PC-3 (cell line): Measurements from ENCODE around the gene CPNE7. TPM values are rescaled to one million over a fixed set of nuclear protein-coding genes. Genes with fewer than 3 reads are reported as not detected.

Experiments used
- ATAC-seq: fragments of 200-7000 bp; cut with Tn5 transposase; 2 replicates; pipeline ENCODE4 v1.9.1; 2020; ENCODE audit warnings: mild to moderate bottlenecking, moderate library complexity
- BruUV-seq: library from RNA; stranded (reverse); fragments of 400-500 nt; replicated peaks from 2 replicates; lab custom pipeline; 2021; lab: Mats Ljungman, UMichigan
- CTCF ChIA-PET: fragments of 300-600 bp; sonication (Branson Sonifier 250); formaldehyde crosslinking; loops from one replicate; lab custom pipeline; 2022; ENCODE audit warnings: antibody characterized with exemption; lab: Charles Lee
- POLR2A ChIA-PET: fragments of 300-600 bp; sonication (Branson Sonifier 250); formaldehyde crosslinking; loops from one replicate; lab custom pipeline; 2022; ENCODE audit warnings: antibody characterized with exemption; ENCODE audit not compliant: unreplicated experiment; lab: Charles Lee
- DNase-seq: peaks from one replicate; pipeline ENCODE4 v3.0.0-alpha.2; 2015
- H2AFZ ChIP-seq: fragments of 300-600 bp; sonication (generic); 2 replicates; pipeline ENCODE4 v1.6.0; 2016; ENCODE audit warnings: antibody characterized with exemption, low read length
- H3F3A ChIP-seq: fragments of 300-600 bp; sonication (generic); one replicate; pipeline ENCODE4 v1.6.0; 2017; ENCODE audit warnings: antibody characterized with exemption, low read length, control low read depth, mild to moderate bottlenecking; ENCODE audit not compliant: unreplicated experiment
- H3K27ac ChIP-seq: fragments of 300-600 bp; sonication (generic); 2 replicates; pipeline ENCODE4 v1.5.1; 2016; ENCODE audit warnings: mild to moderate bottlenecking, low read length
- H3K27me3 ChIP-seq: fragments of 300-600 bp; sonication (generic); 2 replicates; pipeline ENCODE4 v1.6.1; 2016; ENCODE audit warnings: low read length, mixed read lengths
- H3K36me3 ChIP-seq: fragments of 300-600 bp; sonication (generic); 2 replicates; pipeline ENCODE4 v1.6.1; 2016; ENCODE audit warnings: low read depth, mixed run types, low read length, mixed read lengths
- H3K4me1 ChIP-seq: fragments of 300-600 bp; sonication (generic); 2 replicates; pipeline ENCODE4 v1.5.1; 2016; ENCODE audit warnings: low read length; ENCODE audit not compliant: insufficient read depth
- H3K4me2 ChIP-seq: fragments of 300-600 bp; sonication (generic); 2 replicates; pipeline ENCODE4 v1.6.0; 2016; ENCODE audit warnings: low read length
- H3K4me3 ChIP-seq: fragments of 300-600 bp; sonication (generic); 2 replicates; pipeline ENCODE4 v1.5.1; 2016; ENCODE audit warnings: mild to moderate bottlenecking, low read length, mixed read lengths
- H3K79me2 ChIP-seq: fragments of 300-600 bp; sonication (generic); 2 replicates; pipeline ENCODE4 v1.6.1; 2017; ENCODE audit warnings: low read length, mixed read lengths
- H3K9ac ChIP-seq: fragments of 300-600 bp; sonication (generic); 2 replicates; pipeline ENCODE4 v1.6.0; 2016; ENCODE audit warnings: mild to moderate bottlenecking, low read length
- H3K9me2 ChIP-seq: fragments of 300-600 bp; sonication (generic); replicated peaks from 2 replicates; pipeline ENCODE4 v1.6.1; 2016; ENCODE audit warnings: mixed run types, low read length, mixed read lengths
- H3K9me3 ChIP-seq: fragments of 300-600 bp; sonication (generic); 2 replicates; pipeline ENCODE4 v1.6.1; 2016; ENCODE audit warnings: low read length, mixed read lengths
- H4K20me1 ChIP-seq: fragments of 300-600 bp; sonication (generic); 2 replicates; pipeline ENCODE4 v1.6.1; 2016; ENCODE audit warnings: low read length, mixed read lengths
- EZH2 ChIP-seq: fragments of 300-600 bp; sonication (generic); IDR thresholded peaks from one replicate; pipeline ENCODE4 v1.6.1; 2017; ENCODE audit warnings: antibody characterized with exemption, mild to moderate bottlenecking, low read length; ENCODE audit not compliant: unreplicated experiment
- EZH2phosphoT487 ChIP-seq: fragments of 300-600 bp; sonication (generic); IDR thresholded peaks from 2 replicates; pipeline ENCODE4 v1.6.1; 2018; ENCODE audit warnings: mild to moderate bottlenecking, antibody characterized with exemption, low read length, borderline replicate concordance
- intact Hi-C: fragments of 100-400 bp; cut with micrococcal nuclease; formaldehyde crosslinking; loops from 2 replicates; pipeline ENCODE4 v1.9.0; 2023
- total RNA-seq: library from RNA; depleted of rRNA; stranded (reverse); fragments of >200 nt; gene quantifications from 2 replicates; pipeline ENCODE4 v1.2.3, GENCODE V29; 2014
- TF ChIP-seq, protein P1 (sequence below): fragments of 300-600 bp; sonication (generic); conservative IDR thresholded peaks from 2 replicates; pipeline ENCODE4 v1.5.1; 2017; ENCODE audit warnings: antibody characterized with exemption, low read depth, mild to moderate bottlenecking, low read length

Gene CPNE7
- total RNA-seq, 1 experiment from 2014 or later, result 29.7 TPM

GRCh38 chr16:89621698-89622409 lies 46.3 kb downstream of the CPNE7 start:
- H3K27me3 ChIP-seq, result no peaks in the 10 kb centered on the region
- no peak for TF ChIP-seq EZH2
- TF ChIP-seq EZH2phosphoT487, result no peak
- H3K9ac ChIP-seq, result no peak overlapping the region
- H3K36me3 ChIP-seq, result no peaks in the 10 kb centered on the region
- no peaks in the 10 kb centered on the region for H4K20me1 ChIP-seq
- DNase-seq (no peak), ATAC-seq (no peak)
- BruUV-seq, result no TSS peak
- H3K4me3 ChIP-seq, result no peak overlapping the region
- no peaks in the 10 kb centered on the region for H3K79me2 ChIP-seq
- POLR2A ChIA-PET, result no interaction called here
- H3K4me1 ChIP-seq, result no peaks in the 10 kb centered on the region
- no peaks in the 10 kb centered on the region for H3F3A ChIP-seq
- H3K9me3 ChIP-seq, result no peaks in the 10 kb centered on the region
- CTCF ChIA-PET, result interaction anchor here (0.6 kb wide), 1 partner anchor 80 kb away, joined by 8 read pairs; the partner anchor contains the start of gene SPATA2L
- no peak overlapping the region for H3K27ac ChIP-seq
- no peak overlapping the region for H3K4me2 ChIP-seq
- no peak overlapping the region for H2AFZ ChIP-seq
- no peaks in the 10 kb centered on the region for H3K9me2 ChIP-seq
- intact Hi-C loops, result no loop called here

GRCh38 chr16:89623511-89624261 lies 48.1 kb downstream of the CPNE7 start:
- no peaks in the 10 kb centered on the region for H3K9me2 ChIP-seq
- ATAC-seq (no peak; the same call in 1 of the 2 replicates), DNase-seq (no peak)
- intact Hi-C loops, result no loop called here
- no peaks in the 10 kb centered on the region for H3K9me3 ChIP-seq
- no peaks in the 10 kb centered on the region for H3F3A ChIP-seq
- BruUV-seq, result no TSS peak
- ChIA-PET CTCF (no interaction called here), POLR2A (no interaction called here)
- H2AFZ ChIP-seq, result 0 out of 2 replicates have a peak overlapping the region, but pooled peaks have one; percentile 22
- H3K9ac ChIP-seq, result no peak overlapping the region
- H3K4me1 ChIP-seq, result no peaks in the 10 kb centered on the region
- no peak overlapping the region for H3K4me2 ChIP-seq
- H3K79me2 ChIP-seq, result no peaks in the 10 kb centered on the region
- H3K27me3 ChIP-seq, result no peaks in the 10 kb centered on the region
- no peaks in the 10 kb centered on the region for H3K36me3 ChIP-seq
- no peak overlapping the region for H3K27ac ChIP-seq
- TF ChIP-seq, protein P1, sequence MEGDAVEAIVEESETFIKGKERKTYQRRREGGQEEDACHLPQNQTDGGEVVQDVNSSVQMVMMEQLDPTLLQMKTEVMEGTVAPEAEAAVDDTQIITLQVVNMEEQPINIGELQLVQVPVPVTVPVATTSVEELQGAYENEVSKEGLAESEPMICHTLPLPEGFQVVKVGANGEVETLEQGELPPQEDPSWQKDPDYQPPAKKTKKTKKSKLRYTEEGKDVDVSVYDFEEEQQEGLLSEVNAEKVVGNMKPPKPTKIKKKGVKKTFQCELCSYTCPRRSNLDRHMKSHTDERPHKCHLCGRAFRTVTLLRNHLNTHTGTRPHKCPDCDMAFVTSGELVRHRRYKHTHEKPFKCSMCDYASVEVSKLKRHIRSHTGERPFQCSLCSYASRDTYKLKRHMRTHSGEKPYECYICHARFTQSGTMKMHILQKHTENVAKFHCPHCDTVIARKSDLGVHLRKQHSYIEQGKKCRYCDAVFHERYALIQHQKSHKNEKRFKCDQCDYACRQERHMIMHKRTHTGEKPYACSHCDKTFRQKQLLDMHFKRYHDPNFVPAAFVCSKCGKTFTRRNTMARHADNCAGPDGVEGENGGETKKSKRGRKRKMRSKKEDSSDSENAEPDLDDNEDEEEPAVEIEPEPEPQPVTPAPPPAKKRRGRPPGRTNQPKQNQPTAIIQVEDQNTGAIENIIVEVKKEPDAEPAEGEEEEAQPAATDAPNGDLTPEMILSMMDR, result no peak
- TF ChIP-seq EZH2, result no peak
- TF ChIP-seq EZH2phosphoT487, result no peak
- H3K4me3 ChIP-seq, result no peak overlapping the region
- H4K20me1 ChIP-seq, result no peaks in the 10 kb centered on the region

GRCh38 chr16:89624777-89625761 lies 49.5 kb downstream of the CPNE7 start:
- Histone ChIP-seq H3K9me2 (no peaks in the 10 kb centered on the region), H3K27ac (no peak overlapping the region), H3K4me2 (no peak overlapping the region), H3K36me3 (no peaks in the 10 kb centered on the region), H3K27me3 (no peaks in the 10 kb centered on the region), H2AFZ (no peak overlapping the region), H3K4me1 (no peaks in the 10 kb centered on the region), H3K79me2 (no peaks in the 10 kb centered on the region), H3F3A (no peaks in the 10 kb centered on the region), H3K9me3 (no peaks in the 10 kb centered on the region), H3K9ac (no peak overlapping the region), H4K20me1 (no peaks in the 10 kb centered on the region), H3K4me3 (no peak overlapping the region)
- intact Hi-C loops, result no loop called here
- ChIA-PET CTCF (no interaction called here), POLR2A (no interaction called here)
- no TSS peak for BruUV-seq
- TF ChIP-seq, protein P1, result no peak
- TF ChIP-seq EZH2phosphoT487 (no peak), EZH2 (no peak)
- DNase-seq, result no peak
- ATAC-seq, result no peak
